HUES64 (cell line): ENCODE measurements around the gene FUT6.

Experiments used
- H3K27ac ChIP-seq: 2 replicates; pipeline ENCODE4 v1.7.0; 2013; ENCODE audit warnings: low read depth, low read length, inconsistent platforms
- H3K27me3 ChIP-seq: 2 replicates; pipeline ENCODE4 v1.6.1; 2013; ENCODE audit warnings: mild to moderate bottlenecking, low read length; ENCODE audit not compliant: insufficient read depth
- H3K36me3 ChIP-seq: 2 replicates; pipeline ENCODE4 v1.6.1; 2013; ENCODE audit warnings: mild to moderate bottlenecking, low read length; ENCODE audit not compliant: insufficient read depth
- H3K4me1 ChIP-seq: 2 replicates; pipeline ENCODE4 v1.6.1; 2013; ENCODE audit warnings: mild to moderate bottlenecking, low read length, moderate library complexity; ENCODE audit not compliant: insufficient read depth
- H3K4me3 ChIP-seq: 2 replicates; pipeline ENCODE4 v1.5.1; 2013; ENCODE audit warnings: mild to moderate bottlenecking, low read length, moderate library complexity
- H3K9ac ChIP-seq: 2 replicates; pipeline ENCODE4 v1.6.1; 2013; ENCODE audit warnings: mild to moderate bottlenecking, low read depth, low read length
- H3K9me3 ChIP-seq: 2 replicates; pipeline ENCODE4 v1.6.1; 2013; ENCODE audit warnings: low read depth, low read length; ENCODE audit not compliant: insufficient read depth
- WGBS: fragments of 150-250, 120-280 bp; methylation state at CpG from one replicate; pipeline ENCODE4 v1.1.7; 2013; ENCODE audit warnings: missing lambda C conversion rate; 5-methylcytosine and 5-hydroxymethylcytosine counted together

Gene FUT6

GRCh38 chr19:5809053-5809452 lies 30.4 kb downstream of the FUT6 start:
- WGBS, result 97% methylated on average over 9 of the region's 9 CpGs
- no peaks in the 10 kb centered on the region for H3K9me3 ChIP-seq
- no peaks in the 10 kb centered on the region for H3K36me3 ChIP-seq
- H3K4me1 ChIP-seq, result no peaks in the 10 kb centered on the region
- H3K27ac ChIP-seq, result no peak overlapping the region
- H3K9ac ChIP-seq, result no peak overlapping the region
- no peak overlapping the region for H3K4me3 ChIP-seq
- H3K27me3 ChIP-seq, result peaks cover 9% of the 10 kb centered on the region

- H3K27me3 ChIP-seq, result peaks cover 15% of the 10 kb centered on the region
- no peaks in the 10 kb centered on the region for H3K36me3 ChIP-seq
- H3K4me3 ChIP-seq, result no peak overlapping the region
- H3K9ac ChIP-seq, result no peak overlapping the region
- 94% methylated on average over 20 of the region's 21 CpGs for WGBS
- no peaks in the 10 kb centered on the region for H3K9me3 ChIP-seq
- H3K27ac ChIP-seq, result no peak overlapping the region
- no peaks in the 10 kb centered on the region for H3K4me1 ChIP-seq
Measured at GRCh38 chr19:5808120-5808816, 31.2 kb downstream of the FUT6 start.

- no peaks in the 10 kb centered on the region for H3K4me1 ChIP-seq
- no peak overlapping the region for H3K4me3 ChIP-seq
- H3K9me3 ChIP-seq, result no peaks in the 10 kb centered on the region
- H3K27ac ChIP-seq, result no peak overlapping the region
- H3K27me3 ChIP-seq, result peaks cover 17% of the 10 kb centered on the region
- WGBS, result 88% methylated on average over 5 of the region's 5 CpGs
- H3K9ac ChIP-seq, result no peak overlapping the region
- no peaks in the 10 kb centered on the region for H3K36me3 ChIP-seq
Measured at GRCh38 chr19:5806905-5807304, 32.6 kb downstream of the FUT6 start.

GRCh38 chr19:5806133-5806489 lies 33.4 kb downstream of the FUT6 start:
- 26% methylated on average over 6 of the region's 6 CpGs for WGBS
- Histone ChIP-seq H3K4me3 (peak overlapping the region; percentile 50), H3K27ac (no peak overlapping the region), H3K9ac (no peak overlapping the region), H3K9me3 (no peaks in the 10 kb centered on the region), H3K27me3 (peaks cover 17% of the 10 kb centered on the region), H3K4me1 (no peaks in the 10 kb centered on the region), H3K36me3 (no peaks in the 10 kb centered on the region)

DNA sequence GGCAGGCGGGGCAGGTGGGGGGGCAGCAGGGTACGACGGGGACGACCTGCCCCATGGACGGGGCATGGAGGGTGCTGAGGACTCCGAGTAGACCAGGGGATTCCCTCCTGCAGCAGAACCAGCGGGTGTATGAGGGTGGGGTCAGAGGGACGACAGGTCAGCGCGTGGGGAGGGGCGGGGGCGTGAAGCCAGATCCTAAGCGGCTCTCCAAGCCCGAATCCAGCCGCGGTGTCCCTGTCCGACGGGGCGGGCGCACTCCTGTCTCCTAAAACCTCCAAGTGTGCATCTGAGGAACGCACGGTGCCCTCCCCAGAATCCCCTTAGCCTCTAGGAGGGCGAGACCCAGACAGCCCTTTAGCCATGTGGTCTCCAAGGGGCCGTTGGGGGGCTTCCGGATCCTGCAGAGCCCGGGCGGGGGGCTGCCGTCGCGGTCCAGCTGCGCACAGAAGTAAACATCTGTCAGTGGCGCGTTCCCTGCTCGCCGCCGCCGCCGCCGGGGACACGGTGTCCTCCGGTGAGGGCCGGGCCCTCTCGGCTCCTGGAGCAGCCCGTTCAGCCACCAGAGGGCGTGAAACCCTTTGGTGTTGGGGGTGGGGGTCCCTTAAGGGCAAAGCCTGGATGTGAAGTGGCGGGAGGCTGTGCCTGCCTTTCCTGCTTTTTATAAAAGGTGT lies 33.9 kb downstream of the FUT6 start:
- Histone ChIP-seq H3K4me3 (peak overlapping the region; percentile 50), H3K36me3 (no peaks in the 10 kb centered on the region), H3K9me3 (no peaks in the 10 kb centered on the region), H3K27me3 (peaks cover 17% of the 10 kb centered on the region), H3K27ac (no peak overlapping the region), H3K4me1 (no peaks in the 10 kb centered on the region), H3K9ac (no peak overlapping the region)
- 2% methylated on average over 46 of the region's 46 CpGs for WGBS

DNA sequence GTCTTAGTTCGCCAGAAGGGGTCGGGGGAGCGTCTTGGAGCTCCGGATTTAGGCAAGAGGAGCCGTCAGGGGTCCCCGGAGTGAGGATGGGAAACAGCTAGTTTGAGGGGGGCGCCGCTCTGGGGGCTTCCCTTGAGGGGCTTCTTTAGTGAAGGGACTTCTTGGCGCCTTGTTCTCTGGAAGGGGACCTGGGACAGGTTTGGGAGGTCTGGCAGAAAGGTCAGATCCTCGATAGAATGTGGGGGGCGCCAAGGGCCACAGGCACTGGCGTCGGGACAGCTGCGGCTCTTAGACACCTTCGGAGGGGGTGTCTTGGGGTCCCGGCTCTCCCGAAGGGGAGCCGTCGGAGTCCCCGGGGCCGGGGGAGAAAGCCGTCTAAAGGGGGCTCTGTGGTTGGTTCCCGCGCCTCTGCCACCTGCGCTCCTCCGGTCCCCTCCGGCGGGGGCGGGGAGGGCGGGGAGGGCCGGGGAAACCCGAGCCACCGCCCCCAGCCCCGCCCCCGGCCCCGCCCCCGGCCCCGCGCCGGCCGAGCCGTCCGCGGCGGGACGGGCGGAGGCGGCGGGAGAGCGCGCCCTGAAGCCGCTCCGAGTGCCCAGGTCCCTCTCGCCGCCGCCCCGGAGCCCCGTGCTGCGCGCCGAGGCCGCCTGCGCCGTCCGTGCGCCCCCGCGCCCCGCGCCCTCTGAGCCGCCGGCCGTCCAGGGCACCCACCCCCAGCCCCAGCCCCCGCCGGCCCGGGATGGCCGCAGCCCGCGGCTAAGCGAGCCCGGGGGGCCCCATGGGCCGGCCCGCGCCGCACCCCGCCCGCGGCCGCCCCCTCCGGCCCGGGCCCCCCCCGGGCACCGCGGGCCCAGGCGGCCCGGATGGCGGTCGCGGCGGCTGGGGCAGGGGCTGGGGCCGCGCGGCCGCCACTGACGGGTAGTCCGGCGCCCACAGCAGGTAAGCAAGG lies 34.7 kb downstream of the FUT6 start, which contains the start of gene NRTN:
Gene NRTN, plus strand, starts transcription at position 552 of the 946 bp plus-strand sequence. CDS start 19,099 bp downstream, outside the sequence.
- no peaks in the 10 kb centered on the region for H3K36me3 ChIP-seq
- H3K9ac ChIP-seq, result no peak within 1 kb of the TSS; the same call in 1 of the 2 replicates
- no peak within 1 kb of the TSS for H3K27ac ChIP-seq
- WGBS, result 3% methylated on average over 101 of the region's 107 CpGs
- peaks cover 17% of the 10 kb centered on the region for H3K27me3 ChIP-seq
- peak within 1 kb of the TSS; percentile 50 for H3K4me3 ChIP-seq
- no peaks in the 10 kb centered on the region for H3K4me1 ChIP-seq
- no peaks in the 10 kb centered on the region for H3K9me3 ChIP-seq

DNA sequence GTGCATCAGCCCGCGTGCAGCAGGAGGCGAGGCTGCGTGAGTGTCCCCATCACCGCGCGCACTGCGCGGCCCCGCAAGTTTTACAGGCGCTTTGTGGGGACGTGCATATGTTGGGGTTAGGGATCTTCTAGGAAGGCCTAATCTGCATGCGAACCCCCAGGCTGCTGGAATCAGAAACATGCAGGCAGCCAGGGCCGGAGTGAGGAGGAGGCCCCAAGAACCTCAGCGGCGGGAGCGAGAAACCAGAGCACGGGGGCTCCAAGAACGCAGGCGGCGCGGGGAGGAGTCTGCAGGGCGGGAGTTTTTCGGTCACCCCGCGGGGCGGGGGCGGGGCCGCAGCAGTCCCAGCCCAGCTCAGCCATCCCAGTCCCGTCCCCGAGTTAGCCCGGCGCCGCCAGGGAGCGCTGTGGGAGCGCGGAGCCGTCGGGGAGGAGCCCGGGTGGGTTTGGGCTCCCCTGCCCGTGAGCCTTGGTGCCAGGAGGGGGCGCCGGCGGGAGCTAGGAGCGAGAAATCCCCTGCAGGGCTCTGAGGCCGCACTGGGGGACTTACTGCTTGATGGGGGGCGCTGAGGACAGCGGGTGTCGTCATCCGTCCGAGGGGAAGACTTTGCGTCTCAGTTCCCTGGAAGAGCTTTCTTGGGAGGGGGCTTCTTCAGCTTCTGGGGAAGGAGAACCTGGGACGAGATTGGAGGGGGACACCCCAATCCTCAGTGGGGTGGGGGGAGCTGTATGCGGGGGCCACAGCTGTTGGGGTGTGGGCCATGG lies 35.6 kb downstream of the FUT6 start:
- peaks cover 17% of the 10 kb centered on the region for H3K27me3 ChIP-seq
- H3K4me1 ChIP-seq, result no peaks in the 10 kb centered on the region
- 5% methylated on average over 54 of the region's 54 CpGs for WGBS
- peak overlapping the region; percentile 45 for H3K4me3 ChIP-seq
- no peaks in the 10 kb centered on the region for H3K36me3 ChIP-seq
- H3K27ac ChIP-seq, result no peak overlapping the region
- H3K9ac ChIP-seq, result peak overlapping the region; percentile 48
- H3K9me3 ChIP-seq, result no peaks in the 10 kb centered on the region

GRCh38 chr19:5803441-5803751 lies 36.1 kb downstream of the FUT6 start:
- peak overlapping the region; percentile 41 for H3K4me3 ChIP-seq
- WGBS, result 20% methylated on average over 8 of the region's 8 CpGs
- H3K9ac ChIP-seq, result peak overlapping the region; percentile 48
- H3K36me3 ChIP-seq, result no peaks in the 10 kb centered on the region
- H3K9me3 ChIP-seq, result no peaks in the 10 kb centered on the region
- no peak overlapping the region for H3K27ac ChIP-seq
- no peaks in the 10 kb centered on the region for H3K4me1 ChIP-seq
- peaks cover 17% of the 10 kb centered on the region for H3K27me3 ChIP-seq

GRCh38 chr19:5801796-5802619 lies 37.5 kb downstream of the FUT6 start:
- Histone ChIP-seq H3K36me3 (no peaks in the 10 kb centered on the region), H3K4me3 (no peak overlapping the region), H3K27ac (no peak overlapping the region), H3K27me3 (peaks cover 17% of the 10 kb centered on the region), H3K9ac (no peak overlapping the region), H3K4me1 (no peaks in the 10 kb centered on the region), H3K9me3 (no peaks in the 10 kb centered on the region)
- 28% methylated on average over 32 of the region's 33 CpGs for WGBS
